ENCODE results near the gene HIGD2A. TPM values are rescaled to one million over a fixed set of nuclear protein-coding genes. Genes with fewer than 3 reads are reported as not detected.

Gene HIGD2A
- total RNA-seq, 4 donors from 2014 or later: 105 to 134 (median 116) TPM

- DNase-seq (ENCODE audit: low spot score) (no peak), ATAC-seq (ENCODE audit: low FRiP score) (no peak)
- TF ChIP-seq CTCF (IDR thresholded peaks at IDR 0.05): no peak
These were observed 18.4 kb upstream of the HIGD2A start for GRCh38 chr5:176369934-176370711.

- no peak for TF ChIP-seq CTCF (IDR thresholded peaks at IDR 0.05)
- ATAC-seq (ENCODE audit: low FRiP score) (no peak), DNase-seq (ENCODE audit: low spot score) (no peak)
These were observed 16.7 kb upstream of the HIGD2A start for GRCh38 chr5:176371621-176372539.

- no peak for TF ChIP-seq CTCF (IDR thresholded peaks at IDR 0.05)
- DNase-seq (ENCODE audit: low spot score) (no peak), ATAC-seq (ENCODE audit: low FRiP score) (no peak)
These were observed 15.3 kb upstream of the HIGD2A start for GRCh38 chr5:176373100-176373818.

- DNase-seq (ENCODE audit: low spot score): no peak
- TF ChIP-seq CTCF (IDR thresholded peaks at IDR 0.05): no peak
- ATAC-seq (ENCODE audit: low FRiP score): no peak
These were observed 8.7 kb upstream of the HIGD2A start for GRCh38 chr5:176379881-176380280.

- ATAC-seq (ENCODE audit: low FRiP score) (no peak), DNase-seq (ENCODE audit: low spot score) (no peak)
- TF ChIP-seq CTCF (IDR thresholded peaks at IDR 0.05): no peak
These were observed 7.1 kb upstream of the HIGD2A start for GRCh38 chr5:176381423-176381822.

GRCh38 chr5:176381979-176382378 lies 6.6 kb upstream of the HIGD2A start:
- no peak for TF ChIP-seq CTCF (IDR thresholded peaks at IDR 0.05)
- DNase-seq (ENCODE audit: low spot score) (no peak), ATAC-seq (ENCODE audit: low FRiP score) (no peak)
